ENCODE measurements around the gene RSBN1.
"Not testable (repeated sequence)": the region's sequence is repeated elsewhere in the genome, so short reads cannot be mapped to it uniquely, and the experiment has no call there.

Gene RSBN1

DNA sequence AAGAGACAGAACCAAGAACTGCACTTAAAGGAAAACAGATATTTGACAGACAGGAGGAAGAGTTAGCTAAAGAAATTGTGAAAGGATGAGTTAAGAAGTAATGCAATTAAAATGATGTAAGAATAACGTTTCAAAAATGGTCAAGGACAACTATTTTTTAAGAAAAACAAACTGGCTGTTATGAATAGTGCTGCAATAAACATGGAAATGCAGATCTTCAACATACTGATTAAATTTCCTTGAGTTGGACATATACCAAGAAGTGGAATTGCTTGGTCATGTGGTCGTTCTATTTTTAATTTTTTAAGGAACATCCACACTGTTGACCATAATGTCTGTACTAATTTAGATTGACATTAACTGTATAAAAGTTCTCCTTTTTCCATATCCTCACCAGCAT lies 29.9 kb downstream of the RSBN1 start:
- DNase-seq (ENCODE audit: low read depth, low spot score), result no peak

DNA sequence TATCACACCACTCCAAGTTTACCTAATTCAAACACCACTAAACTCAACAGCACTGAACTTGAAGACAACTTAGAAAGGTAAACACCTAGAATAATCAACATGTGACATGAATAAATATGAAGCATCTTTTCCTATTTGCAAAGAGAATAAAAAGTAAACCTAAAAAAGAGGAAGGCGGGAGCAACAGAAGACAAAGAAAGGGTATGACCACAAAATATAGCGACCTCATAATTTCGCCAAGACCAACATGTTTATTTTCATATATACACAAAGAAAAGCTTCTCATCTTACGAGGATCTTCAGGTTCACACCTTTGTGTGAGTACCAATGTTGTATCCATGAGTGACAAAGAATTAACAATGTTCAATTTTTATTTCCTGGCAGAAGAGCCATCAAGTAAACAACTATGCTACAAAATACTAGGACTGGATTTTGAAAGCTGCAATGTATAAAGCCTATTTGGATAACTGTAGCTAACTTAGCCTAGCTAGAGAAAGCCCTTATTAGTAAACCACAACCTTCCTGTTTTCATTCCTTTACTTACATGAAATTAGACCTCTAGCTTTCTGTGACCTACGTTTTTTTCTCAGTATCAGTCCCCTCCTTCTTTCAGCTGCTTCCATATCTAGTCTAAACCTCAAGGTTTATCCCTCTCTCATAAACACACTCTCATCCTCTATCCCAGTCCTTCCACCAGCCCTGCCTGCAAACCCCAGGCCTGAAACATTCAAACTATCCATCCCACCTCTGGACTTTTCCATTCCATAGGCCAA lies 31.7 kb downstream of the RSBN1 start:
- DNase-seq (ENCODE audit: low read depth, low spot score), result no peak

DNA sequence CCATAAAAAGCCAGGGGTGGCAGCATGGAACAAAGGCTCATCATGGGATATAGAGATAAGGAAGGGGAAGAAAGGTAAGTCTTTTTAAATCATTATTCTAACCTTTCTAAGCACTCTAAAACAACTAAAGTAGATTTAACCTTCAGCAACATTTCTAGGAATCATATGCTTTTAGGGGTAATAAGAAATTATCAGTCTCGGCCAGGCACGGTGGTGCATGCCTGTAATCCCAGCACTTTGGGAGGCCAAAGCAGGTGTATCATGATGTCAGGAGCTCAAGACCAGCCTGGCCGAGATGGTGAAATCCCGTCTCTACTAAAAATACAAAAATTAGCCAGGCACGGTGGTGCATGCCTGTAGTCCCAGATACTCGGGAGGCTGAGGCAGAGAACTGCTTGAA lies 32.7 kb downstream of the RSBN1 start:
- DNase-seq (ENCODE audit: low read depth, low spot score), result no peak

DNA sequence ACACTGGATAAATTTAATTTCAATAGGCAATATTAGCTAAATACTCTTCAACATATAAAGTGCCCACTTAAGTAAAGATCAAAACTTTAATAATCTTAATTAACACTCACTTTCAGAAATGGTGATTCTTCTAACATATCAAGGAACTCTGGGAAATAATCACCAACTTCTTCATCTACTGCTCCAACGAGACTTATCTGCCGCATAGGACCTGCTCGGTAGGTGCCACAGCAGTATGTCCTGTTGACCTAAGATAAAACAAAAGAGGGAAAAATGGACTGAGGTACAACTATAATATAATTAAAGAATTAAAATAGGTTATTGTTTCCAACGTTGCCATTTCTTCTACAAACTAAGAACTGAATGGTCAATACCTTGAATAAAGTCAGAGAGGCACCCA lies 34.7 kb downstream of the RSBN1 start:
- no peak for DNase-seq (ENCODE audit: low read depth, low spot score)

DNA sequence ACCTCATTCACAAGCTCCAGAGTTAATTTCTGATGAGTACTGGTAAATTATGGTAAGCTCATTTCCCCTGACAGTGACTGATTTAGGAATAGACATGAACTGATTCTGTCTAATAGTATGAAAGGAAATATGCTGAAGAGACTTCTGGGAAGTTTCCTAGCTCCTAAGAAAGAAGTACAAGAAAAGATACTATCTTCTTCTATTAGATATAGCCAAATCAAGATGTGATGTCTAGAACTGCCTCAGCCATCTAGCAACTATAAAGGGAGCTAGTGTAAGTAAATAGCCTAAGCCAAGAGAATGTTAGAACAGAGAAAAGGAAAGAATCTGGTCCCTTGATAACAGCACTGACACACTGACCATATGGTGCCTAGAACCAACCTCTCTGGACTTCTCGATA lies 42.2 kb downstream of the RSBN1 start:
- DNase-seq (ENCODE audit: low read depth, low spot score), result no peak

DNA sequence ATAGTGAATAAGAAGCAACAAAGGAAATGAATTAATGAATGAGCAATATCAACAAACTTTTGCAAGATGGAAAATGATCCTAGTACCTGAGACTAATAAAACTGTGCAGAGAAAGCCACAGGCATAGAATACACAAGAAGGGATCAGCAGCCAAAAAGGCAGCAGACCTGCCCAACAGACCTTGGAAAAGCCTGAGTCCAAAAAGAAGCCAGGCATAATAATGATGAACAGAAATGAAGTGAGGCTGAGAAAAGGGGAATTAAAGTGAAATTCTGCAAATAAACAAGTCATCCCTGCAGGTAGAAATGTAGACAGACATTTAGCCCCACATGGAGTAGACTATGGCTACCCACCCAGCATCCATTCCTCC lies 42.7 kb downstream of the RSBN1 start:
- DNase-seq (ENCODE audit: low read depth, low spot score), result no peak

DNA sequence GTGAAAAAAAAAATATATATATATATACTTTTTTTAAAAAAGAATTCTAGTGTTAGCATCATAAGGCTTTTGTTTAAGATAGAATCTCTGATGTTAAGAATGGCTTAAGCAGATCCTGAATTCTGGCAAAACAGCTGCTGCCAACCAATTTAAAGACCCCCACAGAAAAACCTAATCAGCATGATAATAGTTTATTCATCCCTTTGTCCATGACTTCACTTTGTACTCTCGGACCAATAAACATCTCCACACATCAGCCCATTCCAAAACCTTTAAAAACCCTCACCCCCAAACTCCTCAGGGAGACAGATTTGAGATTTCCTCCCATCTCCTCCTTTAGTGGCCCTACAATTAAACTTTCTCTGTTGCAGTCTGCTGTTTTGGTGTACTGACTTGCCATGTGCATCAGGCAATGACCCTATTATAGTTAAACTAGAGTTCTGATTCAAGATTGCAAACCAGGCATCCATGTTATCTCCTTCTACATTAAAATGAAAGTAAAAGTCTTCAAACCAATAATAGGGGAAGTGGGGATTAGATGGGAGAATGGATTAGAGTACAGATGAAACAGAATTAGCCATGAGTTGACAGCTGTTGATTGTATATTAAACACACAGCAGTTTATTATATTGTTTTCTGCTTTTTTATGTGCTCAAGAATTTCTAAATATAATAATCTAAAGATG lies 43.2 kb downstream of the RSBN1 start:
- DNase-seq (ENCODE audit: low read depth, low spot score), result no peak

DNA sequence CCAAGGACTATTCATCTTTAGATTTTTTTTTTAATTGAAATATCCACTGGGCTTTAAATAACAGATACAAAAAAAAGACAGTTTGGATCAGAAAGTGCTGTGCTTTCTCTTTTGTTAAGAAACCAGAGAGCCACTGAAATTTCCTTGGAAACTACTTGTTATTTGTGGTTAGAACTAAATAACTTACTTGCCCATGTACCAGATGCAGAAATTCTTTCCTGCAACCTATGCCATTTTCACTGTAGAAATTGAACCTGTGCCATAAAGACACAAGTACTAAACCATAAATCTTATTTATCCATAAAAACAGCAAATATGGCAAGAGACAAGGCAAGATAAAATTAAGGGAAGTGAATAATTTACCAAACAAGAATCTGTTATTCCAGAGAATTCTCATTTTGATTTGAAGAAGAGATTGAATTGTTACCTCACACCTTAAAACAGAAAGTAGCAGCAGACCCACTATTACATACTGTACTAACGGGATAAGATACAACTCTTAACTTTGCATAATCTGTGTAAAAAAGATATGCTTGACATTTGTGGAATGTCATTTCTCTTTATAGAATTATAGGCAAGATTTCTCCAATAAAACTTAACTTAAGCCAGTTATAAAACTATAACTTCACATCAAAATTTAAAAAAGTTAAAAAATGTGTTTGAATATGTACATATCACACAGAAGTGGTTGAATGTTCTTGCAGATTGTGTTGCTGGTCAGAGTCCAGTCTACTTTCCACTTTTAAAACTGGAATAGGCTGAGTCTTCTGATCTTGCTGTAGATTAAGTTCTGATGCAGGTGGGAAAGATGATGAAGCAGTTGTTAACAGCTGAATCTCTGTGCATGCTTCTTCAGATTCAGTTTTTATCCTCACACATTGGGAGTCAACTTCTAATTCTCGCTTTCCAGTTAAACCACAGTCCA lies 46.7 kb downstream of the RSBN1 start:
- DNase-seq (ENCODE audit: low read depth, low spot score), result no peak

DNA sequence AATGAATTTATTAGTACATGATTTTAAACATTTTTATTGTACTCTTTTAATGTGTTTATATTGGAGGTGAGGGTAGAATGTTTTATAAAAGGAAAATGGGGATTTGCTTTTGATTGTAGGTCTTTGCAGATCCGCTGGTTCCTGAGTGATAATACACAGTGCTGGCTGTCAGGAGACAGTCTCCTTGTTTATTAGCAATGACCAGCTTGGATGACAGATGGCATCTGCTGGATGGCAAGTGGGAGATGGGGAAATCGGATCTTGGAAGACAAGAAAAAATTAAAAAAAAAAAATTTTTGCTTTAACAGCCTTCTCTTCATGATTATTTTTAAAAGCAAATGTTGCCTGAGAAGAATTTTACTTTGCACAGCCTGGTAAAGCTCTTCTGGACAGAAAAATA lies 48.6 kb downstream of the RSBN1 start:
- no peak for DNase-seq (ENCODE audit: low read depth, low spot score)

DNA sequence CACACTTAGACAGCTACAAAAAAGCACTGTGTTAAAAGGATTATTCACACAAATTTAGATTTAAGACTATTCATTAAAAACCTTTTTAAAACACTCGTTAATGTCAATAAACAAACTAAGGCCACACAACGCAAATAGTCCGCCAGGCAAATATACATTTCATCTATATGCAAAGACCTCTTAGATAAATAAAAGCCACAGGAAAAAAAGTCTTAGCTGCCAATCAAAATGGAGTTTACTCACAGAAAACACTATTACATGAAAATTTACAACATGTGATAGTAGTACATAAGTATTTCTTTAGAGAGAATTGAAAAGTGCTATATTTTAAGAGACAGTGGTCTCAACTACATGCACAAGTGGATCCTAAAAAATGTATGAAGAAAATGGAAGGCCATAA lies 50.3 kb downstream of the RSBN1 start:
- DNase-seq (ENCODE audit: low read depth, low spot score), result no peak

DNA sequence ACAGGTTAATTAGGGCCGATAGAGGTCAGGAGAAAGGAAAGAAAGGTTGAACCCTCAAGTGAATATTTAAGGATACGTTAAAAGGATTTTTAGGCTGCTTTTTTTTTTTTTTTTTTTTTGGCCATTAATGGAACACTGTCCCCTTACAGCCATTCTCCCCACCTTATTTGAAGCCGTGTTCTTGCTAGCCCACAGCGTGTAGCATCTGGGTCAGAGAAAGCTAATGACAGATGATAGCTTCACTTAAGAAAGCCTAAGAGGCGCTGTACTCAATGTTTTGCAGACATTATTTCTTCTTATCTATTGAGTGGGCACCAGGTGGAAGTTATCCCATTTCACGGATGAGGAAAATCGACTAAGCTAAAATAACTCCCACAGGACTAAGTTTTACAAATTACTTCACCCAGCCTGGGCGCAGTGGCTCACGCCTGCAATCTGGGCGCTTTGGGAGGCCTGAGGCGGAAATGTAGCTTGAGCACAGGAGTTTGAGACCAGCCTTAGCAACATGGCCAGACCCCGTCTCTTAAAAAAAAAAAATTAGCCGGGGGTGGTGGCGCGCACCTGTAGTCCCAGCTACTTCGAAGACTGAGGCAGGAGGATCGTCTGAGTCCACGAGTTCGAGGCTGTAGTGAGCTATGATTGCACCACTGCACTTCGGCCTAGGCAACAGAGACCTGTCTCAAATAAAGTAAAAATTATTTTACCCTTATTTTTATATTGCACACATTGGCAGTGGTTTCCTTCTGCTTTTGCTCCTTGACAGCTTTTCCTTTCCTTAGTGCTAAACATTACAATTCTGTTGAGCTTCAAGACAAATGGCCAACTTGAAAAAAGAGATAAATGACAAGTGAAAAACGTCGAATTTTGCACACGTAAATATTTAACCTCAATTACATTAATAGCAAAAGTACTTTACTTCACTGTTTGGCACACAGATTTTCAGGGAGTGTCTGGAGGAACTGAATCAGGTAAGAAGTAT lies 51.9 kb downstream of the RSBN1 start:
- peak; percentile 14 for DNase-seq (ENCODE audit: low read depth, low spot score)

DNA sequence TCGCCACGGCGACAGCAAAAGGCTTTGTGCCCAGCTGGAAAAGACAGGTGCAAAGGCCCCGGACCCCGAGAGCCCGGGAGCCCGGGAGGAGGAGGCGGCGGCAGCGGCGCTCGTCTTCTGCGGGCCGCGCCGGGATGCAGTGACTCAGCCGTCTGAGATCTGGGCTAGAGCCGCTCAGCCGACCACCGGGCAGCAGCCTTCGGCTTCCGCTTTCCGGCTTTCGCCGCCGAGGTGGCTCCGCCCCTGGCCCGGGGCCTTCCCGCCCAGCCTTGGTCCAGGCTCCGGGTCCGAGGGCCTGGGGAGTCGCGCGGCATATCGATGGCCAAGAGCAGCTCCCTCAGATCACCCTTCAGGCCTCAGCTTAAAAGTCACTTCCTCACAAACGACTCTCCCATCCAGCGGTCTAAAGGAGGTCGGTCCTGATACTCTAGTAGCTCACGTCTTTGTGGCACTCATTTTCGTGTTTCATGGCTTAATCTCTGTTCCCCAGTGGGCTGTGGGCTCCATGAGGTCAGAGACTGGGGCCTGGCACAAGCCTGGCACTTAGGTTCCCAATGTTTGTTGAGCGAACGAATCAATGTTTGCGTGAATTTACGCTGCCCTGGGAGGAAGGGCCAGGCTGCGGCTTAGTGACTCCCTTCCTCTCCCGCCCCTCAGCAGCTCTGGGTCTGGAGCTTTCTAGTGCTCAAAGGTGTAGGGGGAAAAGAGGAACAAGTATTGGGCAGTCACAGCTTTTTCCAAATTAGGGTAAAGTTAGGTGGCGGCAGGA lies 52.8 kb downstream of the RSBN1 start, which contains the start of gene PHTF1:
Gene PHTF1, minus strand, starts transcription at position 154 of the 769 bp plus-strand sequence. CDS start 783 bp downstream, outside the sequence.
- peak; percentile 95 for DNase-seq (ENCODE audit: low read depth, low spot score)

DNA sequence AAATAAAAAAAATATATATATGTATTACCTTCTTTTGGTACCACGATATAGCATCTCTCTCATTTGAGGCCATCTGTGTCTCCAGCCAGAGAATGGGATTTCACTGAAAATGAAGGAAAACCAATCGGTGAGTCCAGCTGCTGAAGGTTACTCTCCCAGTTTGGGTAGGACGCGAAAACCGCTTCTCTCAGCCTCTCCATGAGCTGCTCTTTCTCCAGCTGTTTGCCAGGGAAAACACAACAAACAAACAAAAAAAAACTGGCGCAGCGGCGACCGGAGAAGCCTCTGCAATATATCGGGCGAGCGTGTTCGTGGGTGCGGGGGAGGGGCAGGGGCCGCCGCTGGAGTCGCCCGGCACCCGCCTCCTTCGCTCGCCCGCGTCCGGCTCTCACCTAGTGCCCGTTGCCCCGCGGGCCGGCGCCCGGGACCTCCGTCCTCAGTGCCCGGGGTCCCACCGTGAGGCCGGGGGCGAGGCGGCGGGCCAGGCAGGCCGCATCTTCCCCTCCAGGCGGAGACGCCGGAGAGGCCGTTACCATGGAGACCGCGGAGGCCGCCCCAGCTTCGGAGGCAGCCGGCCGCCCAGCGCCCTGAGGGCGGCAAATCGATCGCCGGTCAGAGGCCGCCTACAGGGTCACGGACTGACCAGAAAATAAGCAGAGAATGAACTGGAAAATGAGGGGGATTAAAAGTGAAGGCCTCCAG lies 53.5 kb downstream of the RSBN1 start:
- DNase-seq (ENCODE audit: low read depth, low spot score), result peak; percentile 93

DNA sequence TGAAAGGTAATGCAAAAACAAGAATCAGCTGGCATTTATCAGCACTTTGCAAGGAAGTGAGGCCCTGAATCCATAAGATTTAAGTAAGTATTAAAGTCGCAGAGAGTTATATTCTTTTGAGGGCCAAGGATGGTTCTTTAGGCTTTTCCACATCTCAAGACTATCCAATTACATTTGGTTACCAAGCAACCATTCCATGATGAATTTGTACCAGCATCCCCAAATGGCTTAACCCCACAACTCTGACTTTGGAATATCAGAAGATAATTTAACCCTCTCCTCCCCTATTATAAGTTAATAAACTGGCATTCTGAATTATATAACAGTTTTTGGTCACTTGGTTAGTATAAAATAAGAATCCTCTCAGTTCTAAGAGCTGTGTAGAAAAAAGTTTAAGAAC lies 55.8 kb downstream of the RSBN1 start:
- DNase-seq (ENCODE audit: low read depth, low spot score), result no peak

DNA sequence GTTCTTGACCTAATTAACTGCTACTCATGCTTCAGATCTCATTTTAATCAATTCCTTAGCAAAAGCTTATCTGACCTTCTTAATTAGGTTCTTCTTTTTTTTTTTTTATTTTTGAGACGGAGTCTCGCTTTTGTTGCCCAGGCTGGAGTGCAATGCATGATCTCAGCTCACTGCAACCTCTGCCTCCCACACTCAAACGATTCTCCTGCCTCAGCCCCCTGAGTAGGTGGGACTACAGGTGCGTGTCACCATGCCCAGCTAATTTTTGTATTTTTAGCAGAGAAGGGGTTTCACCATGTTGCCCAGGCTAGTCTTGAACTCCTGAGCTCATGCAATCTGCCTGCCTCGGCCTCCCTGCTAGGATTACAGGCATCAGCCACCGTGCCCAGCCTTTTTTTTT lies 58.9 kb downstream of the RSBN1 start:
- DNase-seq (ENCODE audit: low read depth, low spot score), result not testable (repeated sequence)

DNA sequence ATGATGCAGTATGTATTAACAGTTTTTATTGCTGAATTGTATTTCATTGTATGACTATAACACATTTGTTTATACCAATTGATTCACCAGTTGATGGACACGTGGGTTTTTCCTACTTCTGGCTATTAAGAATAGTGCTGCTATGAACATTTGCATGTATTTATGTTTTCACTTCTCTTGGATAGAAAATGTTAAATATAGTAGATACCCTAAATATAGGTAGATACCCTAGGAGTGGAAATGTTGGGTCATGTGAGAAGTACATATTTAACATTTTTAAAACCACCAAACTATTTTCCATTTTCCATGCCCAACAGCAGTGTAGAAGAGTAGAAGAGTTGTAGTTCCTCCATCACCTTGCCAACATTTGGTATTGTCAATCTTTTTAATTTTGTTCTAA lies 60.8 kb downstream of the RSBN1 start:
- DNase-seq (ENCODE audit: low read depth, low spot score), result no peak

DNA sequence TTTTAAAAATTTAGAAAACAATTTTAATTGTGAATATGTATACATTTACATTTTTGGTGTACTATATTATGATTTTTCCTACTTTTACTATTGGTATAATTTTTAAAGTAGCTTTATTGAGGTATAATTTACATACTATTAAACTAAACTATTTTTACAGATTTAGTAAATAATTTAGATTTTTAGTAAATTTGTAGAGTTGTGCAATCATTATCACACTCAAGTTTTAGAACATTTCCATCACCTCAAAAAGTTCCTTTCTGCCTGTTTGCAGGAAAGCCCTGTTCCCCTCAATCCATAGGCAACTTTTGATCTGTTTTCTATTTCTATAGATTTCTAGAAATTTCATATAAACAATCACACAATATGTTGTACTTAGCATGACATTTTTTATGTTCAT lies 61.2 kb downstream of the RSBN1 start:
- no peak for DNase-seq (ENCODE audit: low read depth, low spot score)

DNA sequence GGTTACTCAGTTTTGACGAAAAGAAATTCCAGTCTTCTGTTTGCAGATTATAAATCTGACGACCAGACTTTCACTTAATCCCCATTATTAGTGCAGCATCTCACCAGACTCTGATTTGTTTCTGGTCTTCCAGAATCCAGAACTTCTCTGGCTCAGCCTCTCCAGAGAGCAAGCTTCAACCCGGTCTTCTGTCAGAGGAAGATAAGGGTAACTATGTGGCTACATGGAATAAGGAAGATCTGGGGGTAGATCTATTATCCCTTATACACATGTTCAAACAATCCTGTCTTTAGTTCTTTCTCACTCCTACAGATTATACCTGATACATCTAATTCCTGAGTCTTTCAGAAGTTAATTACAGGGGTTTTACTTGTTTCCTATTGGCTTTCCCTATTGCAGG lies 62.9 kb downstream of the RSBN1 start:
- DNase-seq (ENCODE audit: low read depth, low spot score), result no peak

DNA sequence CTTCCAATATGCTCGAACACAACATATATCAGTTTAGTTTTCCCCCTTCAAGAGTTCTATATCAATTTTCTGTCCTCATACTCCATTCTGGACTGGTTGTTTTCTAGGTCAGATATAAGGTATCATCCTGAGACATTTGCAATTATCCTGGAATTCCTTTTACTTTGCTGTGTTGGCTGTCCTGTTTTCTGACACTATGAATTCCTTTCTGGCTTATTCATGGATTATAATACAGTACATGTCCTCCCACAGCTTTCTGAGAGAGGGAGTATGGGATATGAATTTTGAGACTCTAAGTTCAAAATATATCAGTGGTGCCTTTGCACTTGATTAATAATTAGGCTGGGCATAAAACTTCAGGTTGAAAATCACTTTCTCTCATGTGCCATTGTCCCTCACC lies 64.9 kb downstream of the RSBN1 start:
- no peak for DNase-seq (ENCODE audit: low read depth, low spot score)

DNA sequence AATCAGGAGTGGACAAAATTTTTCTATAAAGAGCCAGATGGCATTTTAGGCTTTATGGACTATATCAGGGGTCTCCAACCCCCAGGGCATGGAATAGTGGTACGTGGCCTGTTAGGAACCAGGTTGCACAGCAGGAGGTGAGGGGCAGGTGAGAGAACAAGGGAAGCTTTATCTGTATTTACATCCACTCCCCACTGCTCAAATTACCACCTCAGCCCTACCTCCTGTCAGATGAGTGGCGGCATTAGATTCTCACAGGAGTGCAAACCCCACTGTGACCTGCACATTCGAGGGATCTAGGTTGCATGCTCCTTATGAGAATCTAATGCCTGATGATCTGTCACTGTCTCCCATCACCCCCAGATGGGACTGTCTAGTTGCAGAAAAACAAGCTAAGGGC lies 66.9 kb downstream of the RSBN1 start:
- DNase-seq (ENCODE audit: low read depth, low spot score), result no peak
